DOHH2 (cell line): ENCODE data around the gene PRPF40A.

Experiments used
- H3F3A ChIP-seq: fragments of 200-600 bp; sonication (generic), shearing (Covaris generic); 2 replicates; pipeline ENCODE4 v1.6.0; 2016; ENCODE audit warnings: antibody characterized with exemption, mild to moderate bottlenecking; ENCODE audit not compliant: control insufficient read depth, insufficient read depth
- H3K27ac ChIP-seq: fragments of 200-600 bp; sonication (generic); 2 replicates; pipeline ENCODE4 v1.5.1; 2014; ENCODE audit warnings: low read depth, mild to moderate bottlenecking, low read length, moderate library complexity
- H3K27me3 ChIP-seq: fragments of 200-600 bp; sonication (generic); 2 replicates; pipeline ENCODE4 v1.6.1; 2014; ENCODE audit warnings: mild to moderate bottlenecking, low read length, mixed read lengths; ENCODE audit not compliant: control insufficient read depth
- H3K36me3 ChIP-seq: fragments of 200-600 bp; sonication (generic); 2 replicates; pipeline ENCODE4 v1.6.1; 2014; ENCODE audit warnings: mild to moderate bottlenecking, low read length, moderate library complexity, mixed read lengths; ENCODE audit not compliant: control insufficient read depth
- H3K4me1 ChIP-seq: fragments of 200-600 bp; sonication (generic); 2 replicates; pipeline ENCODE4 v1.6.1; 2014; ENCODE audit warnings: mild to moderate bottlenecking, low read length, mixed read lengths; ENCODE audit not compliant: control insufficient read depth
- H3K4me2 ChIP-seq: fragments of 200-600 bp; sonication (generic); 2 replicates; pipeline ENCODE4 v1.6.0; 2014; ENCODE audit warnings: mild to moderate bottlenecking, low read length, moderate library complexity
- H3K4me3 ChIP-seq: fragments of 200-600 bp; sonication (generic); 2 replicates; pipeline ENCODE4 v1.5.1; 2014; ENCODE audit warnings: mild to moderate bottlenecking, low read length, mixed read lengths
- H3K79me2 ChIP-seq: fragments of 200-600 bp; sonication (generic); 2 replicates; pipeline ENCODE4 v1.6.1; 2014; ENCODE audit warnings: mild to moderate bottlenecking, low read length, mixed read lengths; ENCODE audit not compliant: control insufficient read depth
- H3K9me2 ChIP-seq: fragments of 200-600 bp; sonication (generic); replicated peaks from 2 replicates; pipeline ENCODE4 v1.6.1; 2014; ENCODE audit warnings: mild to moderate bottlenecking, low read length, mixed read lengths; ENCODE audit not compliant: control insufficient read depth
- H3K9me3 ChIP-seq: fragments of 200-600 bp; sonication (generic); 2 replicates; pipeline ENCODE4 v1.6.1; 2014; ENCODE audit warnings: antibody characterized with exemption, low read length, mixed read lengths; ENCODE audit not compliant: control insufficient read depth, insufficient read depth
- H4K20me1 ChIP-seq: fragments of 200-600 bp; sonication (generic); 2 replicates; pipeline ENCODE4 v1.6.0; 2014; ENCODE audit warnings: low read depth, mild to moderate bottlenecking, antibody characterized with exemption, low read length, moderate library complexity; ENCODE audit not compliant: control insufficient read depth, insufficient read depth
- CTCF ChIP-seq: fragments of 200-600 bp; sonication (generic); IDR thresholded peaks from one replicate; pipeline ENCODE4 v1.5.1; 2014; ENCODE audit warnings: antibody characterized with exemption, mild to moderate bottlenecking, low read depth, low read length; ENCODE audit not compliant: poor library complexity, severe bottlenecking
- EZH2phosphoT487 ChIP-seq: fragments of 200-600 bp; sonication (generic); IDR thresholded peaks from 2 replicates; pipeline ENCODE4 v1.6.1; 2017; ENCODE audit warnings: borderline replicate concordance, mild to moderate bottlenecking, antibody characterized with exemption, low read length, moderate library complexity, mixed read lengths

The PRPF40A gene

DNA sequence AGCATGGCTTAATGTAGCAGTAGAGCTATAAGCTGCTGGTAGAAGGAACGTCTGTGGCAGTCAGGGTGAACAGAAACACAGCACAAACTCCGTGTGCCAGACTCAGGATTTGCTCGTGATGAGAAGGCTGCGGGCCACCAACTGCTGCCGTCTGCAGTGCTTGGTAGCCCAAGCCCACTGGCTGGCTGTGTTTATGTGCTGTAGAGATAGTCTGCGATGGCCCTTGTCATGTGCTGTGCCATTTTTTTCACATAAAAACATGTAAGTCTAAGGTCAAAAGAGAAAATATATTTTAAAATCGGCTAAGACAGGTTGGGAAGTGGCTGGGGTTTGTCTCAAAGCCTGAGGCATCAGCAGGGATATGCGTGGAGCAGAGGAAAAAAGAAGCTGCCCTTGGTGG lies 78.7 kb downstream of the PRPF40A start:
- Histone ChIP-seq H3F3A (no peaks in the 10 kb centered on the region), H3K27me3 (0 out of 2 replicates have a peak, but pooled peaks cover 3% of the 10 kb centered on the region), H4K20me1 (no peaks in the 10 kb centered on the region), H3K4me2 (no peak overlapping the region), H3K79me2 (no peaks in the 10 kb centered on the region), H3K4me1 (no peaks in the 10 kb centered on the region), H3K36me3 (no peaks in the 10 kb centered on the region), H3K9me3 (no peaks in the 10 kb centered on the region), H3K9me2 (no peaks in the 10 kb centered on the region), H3K27ac (no peak overlapping the region), H3K4me3 (no peak overlapping the region)
- TF ChIP-seq EZH2phosphoT487 = no peak
- TF ChIP-seq CTCF = no peak

DNA sequence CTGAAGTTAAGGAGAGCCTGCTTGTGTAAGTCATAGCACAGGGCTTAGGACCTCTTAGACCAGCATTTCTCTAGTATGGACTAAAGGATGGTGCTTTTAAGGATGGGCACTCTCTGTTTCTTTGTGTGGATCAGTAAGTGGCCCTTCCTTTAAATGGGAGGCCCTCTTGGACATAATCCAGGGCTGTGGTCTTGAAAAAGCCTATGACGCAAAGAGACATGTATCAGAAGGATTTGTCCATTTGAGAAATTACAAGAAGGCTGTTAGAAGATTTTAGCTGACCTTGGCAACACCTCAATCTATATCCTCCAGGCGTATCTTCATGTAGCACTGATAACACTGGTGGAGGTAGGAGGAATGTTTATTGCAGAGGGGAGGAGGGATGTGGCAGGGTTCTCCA lies 79.2 kb downstream of the PRPF40A start:
- no peak overlapping the region for H3K4me2 ChIP-seq
- no peaks in the 10 kb centered on the region for H3K79me2 ChIP-seq
- no peak overlapping the region for H3K27ac ChIP-seq
- H3K9me3 ChIP-seq = no peaks in the 10 kb centered on the region
- H3K36me3 ChIP-seq = no peaks in the 10 kb centered on the region
- no peaks in the 10 kb centered on the region for H3F3A ChIP-seq
- no peak for TF ChIP-seq EZH2phosphoT487
- TF ChIP-seq CTCF = no peak
- no peaks in the 10 kb centered on the region for H4K20me1 ChIP-seq
- no peaks in the 10 kb centered on the region for H3K9me2 ChIP-seq
- no peaks in the 10 kb centered on the region for H3K4me1 ChIP-seq
- 0 out of 2 replicates have a peak, but pooled peaks cover 3% of the 10 kb centered on the region for H3K27me3 ChIP-seq
- no peak overlapping the region for H3K4me3 ChIP-seq

DNA sequence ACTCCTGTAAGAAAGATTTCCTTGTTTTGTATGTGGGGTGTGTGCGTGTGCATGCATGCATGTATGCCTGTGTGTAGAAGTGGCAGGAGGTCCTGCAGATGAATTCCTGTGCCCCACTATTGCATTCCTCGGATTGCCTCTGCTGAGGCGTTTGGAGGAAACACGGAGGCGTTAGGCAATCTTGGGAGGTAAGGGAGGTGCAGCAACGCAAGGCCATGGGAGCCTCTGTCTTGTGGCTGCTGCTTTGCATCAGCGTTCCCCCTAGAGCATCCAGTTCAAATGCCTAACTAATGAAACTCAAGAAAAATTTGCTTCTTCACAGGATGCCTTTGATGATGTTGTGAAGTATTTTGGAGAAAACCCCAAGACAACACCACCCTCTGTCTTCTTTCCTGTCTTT lies 80.0 kb downstream of the PRPF40A start:
- TF ChIP-seq CTCF (no peak), EZH2phosphoT487 (no peak)
- no peak overlapping the region for H3K4me3 ChIP-seq
- 0 out of 2 replicates have a peak, but pooled peaks cover 5% of the 10 kb centered on the region for H3K27me3 ChIP-seq
- no peaks in the 10 kb centered on the region for H3F3A ChIP-seq
- no peak overlapping the region for H3K27ac ChIP-seq
- no peaks in the 10 kb centered on the region for H3K4me1 ChIP-seq
- H3K4me2 ChIP-seq = no peak overlapping the region
- H3K36me3 ChIP-seq = no peaks in the 10 kb centered on the region
- no peaks in the 10 kb centered on the region for H4K20me1 ChIP-seq
- no peaks in the 10 kb centered on the region for H3K9me2 ChIP-seq
- no peaks in the 10 kb centered on the region for H3K79me2 ChIP-seq
- H3K9me3 ChIP-seq = no peaks in the 10 kb centered on the region
